ENCODE results near the gene CRYBG2. TPM values are rescaled to one million over a fixed set of nuclear protein-coding genes. Genes with fewer than 3 reads are reported as not detected.
A peak's percentile ranks its signal among the peaks of the same experiment; 100 is the strongest.

Gene CRYBG2
- polyA plus RNA-seq, 2 donors = 163 to 275 TPM

- WGBS, 2 donors = 0 to 1% methylated on average over 59 to 66 of the region's 66 CpGs
- Histone ChIP-seq H3K4me3 (ENCODE audit: low read depth in 1 of 2, low read length in 2 of 2) (peak within 1 kb of the TSS; percentile 88 to 90), H3K27me3 (ENCODE audit: control insufficient read depth in 1 of 2, insufficient read depth in 2 of 2, low read length in 2 of 2) (no peaks in the 10 kb centered on the region), H3K4me1 (ENCODE audit: control insufficient read depth in 2 of 2, insufficient read depth in 2 of 2, low read length in 1 of 2) (peaks cover 3 to 53% of the 10 kb centered on the region in 2 donors), H3K27ac (ENCODE audit: low read depth in 2 of 2, low read length in 1 of 2) (peak within 1 kb of the TSS; percentile 99), H3K36me3 (ENCODE audit: control insufficient read depth in 2 of 2, insufficient read depth in 2 of 2, low read length in 1 of 2) (peaks cover 0 to 17% of the 10 kb centered on the region in 2 donors), H3K9me3 (ENCODE audit: control insufficient read depth in 2 of 2, insufficient read depth in 1 of 2, low read depth in 1 of 2, low read length in 1 of 2) (no peaks in the 10 kb centered on the region)
These were observed 74.2 kb downstream of the CRYBG2 start, which contains the start of gene SH3BGRL3 for GRCh38 chr1:26279456-26280332. Gene SH3BGRL3, plus strand, starts transcription at chr1:26280086. Its CDS starts 70 bp downstream, at chr1:26280156.

- H3K4me1 ChIP-seq (ENCODE audit: control insufficient read depth in 2 of 2, insufficient read depth in 2 of 2, low read length in 1 of 2) = peaks cover 0 to 47% of the 10 kb centered on the region in 2 donors
- H3K27ac ChIP-seq (ENCODE audit: low read depth in 2 of 2, low read length in 1 of 2) = peak overlapping the region; percentile 99
- H3K36me3 ChIP-seq (ENCODE audit: control insufficient read depth in 2 of 2, insufficient read depth in 2 of 2, low read length in 1 of 2) = peaks cover 0 to 17% of the 10 kb centered on the region in 2 donors
- H3K4me3 ChIP-seq (ENCODE audit: low read depth in 1 of 2, low read length in 2 of 2) = peak overlapping the region; percentile 88 to 90
- H3K27me3 ChIP-seq (ENCODE audit: control insufficient read depth in 1 of 2, insufficient read depth in 2 of 2, low read length in 2 of 2) = no peaks in the 10 kb centered on the region
- WGBS, 2 donors = 28 to 33% methylated on average over 9 of the region's 9 CpGs
- no peaks in the 10 kb centered on the region for H3K9me3 ChIP-seq (ENCODE audit: control insufficient read depth in 2 of 2, insufficient read depth in 1 of 2, low read depth in 1 of 2, low read length in 1 of 2)
These were observed 75.0 kb downstream of the CRYBG2 start for GRCh38 chr1:26278724-26279455.

GRCh38 chr1:26278303-26278702, 75.6 kb downstream of the CRYBG2 start:
- peak overlapping the region; percentile 99 for H3K27ac ChIP-seq (ENCODE audit: low read depth in 2 of 2, low read length in 1 of 2)
- H3K4me1 ChIP-seq (ENCODE audit: control insufficient read depth in 2 of 2, insufficient read depth in 2 of 2, low read length in 1 of 2) = peaks cover 0 to 45% of the 10 kb centered on the region in 2 donors
- H3K4me3 ChIP-seq (ENCODE audit: low read depth in 1 of 2, low read length in 2 of 2) = no peak overlapping the region
- no peaks in the 10 kb centered on the region for H3K9me3 ChIP-seq (ENCODE audit: control insufficient read depth in 2 of 2, insufficient read depth in 1 of 2, low read depth in 1 of 2, low read length in 1 of 2)
- no peaks in the 10 kb centered on the region for H3K27me3 ChIP-seq (ENCODE audit: control insufficient read depth in 1 of 2, insufficient read depth in 2 of 2, low read length in 2 of 2)
- WGBS, 2 donors = 30% methylated on average over 4 of the region's 4 CpGs
- H3K36me3 ChIP-seq (ENCODE audit: control insufficient read depth in 2 of 2, insufficient read depth in 2 of 2, low read length in 1 of 2) = peaks cover 0 to 17% of the 10 kb centered on the region in 2 donors

- Histone ChIP-seq H3K27me3 (ENCODE audit: control insufficient read depth in 1 of 2, insufficient read depth in 2 of 2, low read length in 2 of 2) (no peaks in the 10 kb centered on the region), H3K27ac (ENCODE audit: low read depth in 2 of 2, low read length in 1 of 2) (peak overlapping the region; percentile 99), H3K4me1 (ENCODE audit: control insufficient read depth in 2 of 2, insufficient read depth in 2 of 2, low read length in 1 of 2) (peaks cover 0 to 44% of the 10 kb centered on the region in 2 donors), H3K9me3 (ENCODE audit: control insufficient read depth in 2 of 2, insufficient read depth in 1 of 2, low read depth in 1 of 2, low read length in 1 of 2) (no peaks in the 10 kb centered on the region), H3K4me3 (ENCODE audit: low read depth in 1 of 2, low read length in 2 of 2) (no peak overlapping the region), H3K36me3 (ENCODE audit: control insufficient read depth in 2 of 2, insufficient read depth in 2 of 2, low read length in 1 of 2) (peaks cover 0 to 16% of the 10 kb centered on the region in 2 donors)
- WGBS, 2 donors = 54 to 71% methylated on average over 1 of the region's 1 CpG
These were observed 76.2 kb downstream of the CRYBG2 start for GRCh38 chr1:26277719-26278118.

- Histone ChIP-seq H3K27ac (ENCODE audit: low read depth in 2 of 2, low read length in 1 of 2) (peak overlapping the region; percentile 99), H3K36me3 (ENCODE audit: control insufficient read depth in 2 of 2, insufficient read depth in 2 of 2, low read length in 1 of 2) (peaks cover 0 to 11% of the 10 kb centered on the region in 2 donors), H3K4me3 (ENCODE audit: low read depth in 1 of 2, low read length in 2 of 2) (no peak overlapping the region), H3K27me3 (ENCODE audit: control insufficient read depth in 1 of 2, insufficient read depth in 2 of 2, low read length in 2 of 2) (no peaks in the 10 kb centered on the region), H3K9me3 (ENCODE audit: control insufficient read depth in 2 of 2, insufficient read depth in 1 of 2, low read depth in 1 of 2, low read length in 1 of 2) (no peaks in the 10 kb centered on the region), H3K4me1 (ENCODE audit: control insufficient read depth in 2 of 2, insufficient read depth in 2 of 2, low read length in 1 of 2) (peaks cover 0 to 42% of the 10 kb centered on the region in 2 donors)
- WGBS, 2 donors = 42 to 48% methylated on average over 3 of the region's 3 CpGs
These were observed 76.7 kb downstream of the CRYBG2 start for GRCh38 chr1:26277261-26277661.

GRCh38 chr1:26276432-26276838, 77.5 kb downstream of the CRYBG2 start:
- Histone ChIP-seq H3K4me1 (ENCODE audit: control insufficient read depth in 2 of 2, insufficient read depth in 2 of 2, low read length in 1 of 2) (peaks cover 0 to 36% of the 10 kb centered on the region in 2 donors), H3K9me3 (ENCODE audit: control insufficient read depth in 2 of 2, insufficient read depth in 1 of 2, low read depth in 1 of 2, low read length in 1 of 2) (no peaks in the 10 kb centered on the region), H3K36me3 (ENCODE audit: control insufficient read depth in 2 of 2, insufficient read depth in 2 of 2, low read length in 1 of 2) (peaks cover 2 to 10% of the 10 kb centered on the region in 2 donors), H3K27ac (ENCODE audit: low read depth in 2 of 2, low read length in 1 of 2) (peak overlapping the region; percentile 99), H3K27me3 (ENCODE audit: control insufficient read depth in 1 of 2, insufficient read depth in 2 of 2, low read length in 2 of 2) (no peaks in the 10 kb centered on the region), H3K4me3 (ENCODE audit: low read depth in 1 of 2, low read length in 2 of 2) (no peak overlapping the region)
- whole genome bisulfite sequencing, 2 donors = 42 to 49% methylated on average over 2 of the region's 2 CpGs

GRCh38 chr1:26275580-26276431, 78.1 kb downstream of the CRYBG2 start:
- Histone ChIP-seq H3K36me3 (ENCODE audit: control insufficient read depth in 2 of 2, insufficient read depth in 2 of 2, low read length in 1 of 2) (peaks cover 4 to 7% of the 10 kb centered on the region in 2 donors), H3K27me3 (ENCODE audit: control insufficient read depth in 1 of 2, insufficient read depth in 2 of 2, low read length in 2 of 2) (no peaks in the 10 kb centered on the region), H3K4me1 (ENCODE audit: control insufficient read depth in 2 of 2, insufficient read depth in 2 of 2, low read length in 1 of 2) (peaks cover 0 to 31% of the 10 kb centered on the region in 2 donors), H3K27ac (ENCODE audit: low read depth in 2 of 2, low read length in 1 of 2) (peak overlapping the region; percentile 99), H3K9me3 (ENCODE audit: control insufficient read depth in 2 of 2, insufficient read depth in 1 of 2, low read depth in 1 of 2, low read length in 1 of 2) (no peaks in the 10 kb centered on the region), H3K4me3 (ENCODE audit: low read depth in 1 of 2, low read length in 2 of 2) (no peak overlapping the region)
- 9 to 19% methylated on average over 3 of the region's 3 CpGs for WGBS, 2 donors

- Histone ChIP-seq H3K9me3 (ENCODE audit: control insufficient read depth in 2 of 2, insufficient read depth in 1 of 2, low read depth in 1 of 2, low read length in 1 of 2) (no peaks in the 10 kb centered on the region), H3K36me3 (ENCODE audit: control insufficient read depth in 2 of 2, insufficient read depth in 2 of 2, low read length in 1 of 2) (peaks cover 4 to 7% of the 10 kb centered on the region in 2 donors), H3K27me3 (ENCODE audit: control insufficient read depth in 1 of 2, insufficient read depth in 2 of 2, low read length in 2 of 2) (no peaks in the 10 kb centered on the region), H3K4me3 (ENCODE audit: low read depth in 1 of 2, low read length in 2 of 2) (no peak overlapping the region), H3K27ac (ENCODE audit: low read depth in 2 of 2, low read length in 1 of 2) (peak overlapping the region; percentile 99), H3K4me1 (ENCODE audit: control insufficient read depth in 2 of 2, insufficient read depth in 2 of 2, low read length in 1 of 2) (peaks cover 0 to 28% of the 10 kb centered on the region in 2 donors)
- 65 to 68% methylated on average over 11 of the region's 11 CpGs for WGBS, 2 donors
These were observed 79.0 kb downstream of the CRYBG2 start for GRCh38 chr1:26274801-26275425.
